Heart left ventricle (tissue), 13 donors: ENCODE data around the gene ACCS.

Experiments
- CTCF ChIP-seq, 12 donors: fragments of 200-600 bp; sonication (generic) in 4 of 12; IDR thresholded peaks; one replicate each; pipeline versions ENCODE4 v1.5.0 to v1.8.0; 2018 to 2022; ENCODE audit warnings: antibody characterized with exemption in 12 of 12, mild to moderate bottlenecking in 5 of 12
- POLR2A ChIP-seq, 2 donors: fragments of 450-650 bp; IDR thresholded peaks; one replicate each; pipeline ENCODE4 v1.6.1; 2017; ENCODE audit warnings: antibody characterized with exemption in 2 of 2, mild to moderate bottlenecking in 2 of 2, moderate library complexity in 2 of 2
- donor health status: ischemic (EF 13 %, LVEDD 7.1; RV severe dilation, severe dysfunction).
- donor health status: DM: no; HTN: yes; CAD: no.
- donor health status: DM: no; HTN: no; CAD: no.
- donor health status: ischemic (EF 25% LVEDD 6.9; RV normal size, moderate dysfunction).
- donor health status: ischemic (EF 25% LVEDD 5.7; RV mildly dilated, moderate dysfunction).
- donor health status: ischemic (EF 35%, LVEDD 5.7; RV mildly dilated, moderate dysfunction).
- donor health status: nonischemic (EF 11% LVEDD 7.7; RV severe dilation, severe dysfunction).
- donor health status: DM: yes; HTN: yes; CAD: no.
- donor health status: PGD.
- donor health status: ischemic (EF 29% LVEDD 5.4; RV normal size, mild dysfunction).
- donor health status: nonischemic (EF 23%, LVEDD 6.1; RV moderate dilation, normal function).

DNA sequence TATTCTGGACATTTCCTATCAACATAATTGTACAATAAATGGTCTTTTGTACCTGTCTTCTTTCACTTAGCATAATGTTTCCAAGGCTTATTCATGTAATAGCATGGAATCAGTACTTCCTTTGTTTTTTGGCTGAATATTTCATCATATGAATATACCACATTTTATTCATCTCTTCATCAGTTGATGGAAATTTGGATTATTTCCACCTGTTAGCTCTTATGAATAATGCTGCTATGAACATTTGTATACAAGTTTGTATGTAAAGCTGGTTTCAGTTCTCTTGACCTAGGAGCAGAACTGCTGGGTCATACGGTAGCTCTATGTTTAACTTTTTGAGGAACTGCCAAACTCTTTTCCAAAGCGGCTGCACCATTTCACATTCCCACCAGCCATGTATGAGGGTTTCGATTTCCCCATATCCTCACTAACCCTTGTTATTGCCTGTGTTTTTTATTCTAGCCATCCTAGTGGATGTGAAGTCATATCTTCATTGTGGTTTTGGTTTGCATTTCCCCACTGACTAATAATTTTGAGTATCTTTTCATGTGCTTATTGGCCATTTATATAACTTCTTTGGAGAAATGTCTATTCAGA, 50.3 kb downstream of the ACCS start:
- TF ChIP-seq CTCF (IDR thresholded peaks at IDR 0.05) (no peak), POLR2A (IDR thresholded peaks at IDR 0.05) (no peak)
